ENCODE measurements around the gene CCDC78.

DNA sequence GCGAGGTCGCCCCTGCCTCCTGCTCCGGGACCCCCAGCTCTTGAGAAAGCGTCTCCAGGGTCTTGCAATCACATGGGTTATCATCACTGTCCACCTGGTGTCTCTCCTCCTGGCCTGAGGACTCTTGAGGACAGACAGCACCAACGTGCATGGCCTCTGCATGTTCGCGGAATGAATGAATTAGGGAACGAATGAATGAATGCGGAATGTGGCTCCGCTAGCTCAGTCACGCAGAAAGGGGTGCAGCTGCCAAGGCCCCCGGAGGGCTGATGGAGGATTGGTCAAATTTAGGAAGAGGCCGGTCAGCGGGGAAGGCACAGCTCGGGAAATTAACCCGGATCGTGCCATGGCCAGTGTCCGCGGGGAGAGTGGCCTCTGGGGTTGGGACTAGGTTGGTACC is 23.9 kb downstream of the CCDC78 start:
- TF ChIP-seq, protein P1, sequence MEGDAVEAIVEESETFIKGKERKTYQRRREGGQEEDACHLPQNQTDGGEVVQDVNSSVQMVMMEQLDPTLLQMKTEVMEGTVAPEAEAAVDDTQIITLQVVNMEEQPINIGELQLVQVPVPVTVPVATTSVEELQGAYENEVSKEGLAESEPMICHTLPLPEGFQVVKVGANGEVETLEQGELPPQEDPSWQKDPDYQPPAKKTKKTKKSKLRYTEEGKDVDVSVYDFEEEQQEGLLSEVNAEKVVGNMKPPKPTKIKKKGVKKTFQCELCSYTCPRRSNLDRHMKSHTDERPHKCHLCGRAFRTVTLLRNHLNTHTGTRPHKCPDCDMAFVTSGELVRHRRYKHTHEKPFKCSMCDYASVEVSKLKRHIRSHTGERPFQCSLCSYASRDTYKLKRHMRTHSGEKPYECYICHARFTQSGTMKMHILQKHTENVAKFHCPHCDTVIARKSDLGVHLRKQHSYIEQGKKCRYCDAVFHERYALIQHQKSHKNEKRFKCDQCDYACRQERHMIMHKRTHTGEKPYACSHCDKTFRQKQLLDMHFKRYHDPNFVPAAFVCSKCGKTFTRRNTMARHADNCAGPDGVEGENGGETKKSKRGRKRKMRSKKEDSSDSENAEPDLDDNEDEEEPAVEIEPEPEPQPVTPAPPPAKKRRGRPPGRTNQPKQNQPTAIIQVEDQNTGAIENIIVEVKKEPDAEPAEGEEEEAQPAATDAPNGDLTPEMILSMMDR (IDR thresholded peaks at IDR 0.05): no peak
- no peak for TF ChIP-seq POLR2A (IDR thresholded peaks at IDR 0.05)
